ENCODE results near the gene PIERCE2.
"Not testable (repeated sequence)": the region's sequence is repeated elsewhere in the genome, so short reads cannot be mapped to it uniquely, and the experiment has no call there.

PIERCE2 gene, protein sequence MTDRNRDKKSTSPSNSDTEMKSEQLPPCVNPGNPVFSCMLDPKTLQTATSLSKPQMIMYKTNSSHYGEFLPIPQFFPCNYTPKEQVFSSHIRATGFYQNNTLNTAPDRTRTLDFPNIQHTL

DNA sequence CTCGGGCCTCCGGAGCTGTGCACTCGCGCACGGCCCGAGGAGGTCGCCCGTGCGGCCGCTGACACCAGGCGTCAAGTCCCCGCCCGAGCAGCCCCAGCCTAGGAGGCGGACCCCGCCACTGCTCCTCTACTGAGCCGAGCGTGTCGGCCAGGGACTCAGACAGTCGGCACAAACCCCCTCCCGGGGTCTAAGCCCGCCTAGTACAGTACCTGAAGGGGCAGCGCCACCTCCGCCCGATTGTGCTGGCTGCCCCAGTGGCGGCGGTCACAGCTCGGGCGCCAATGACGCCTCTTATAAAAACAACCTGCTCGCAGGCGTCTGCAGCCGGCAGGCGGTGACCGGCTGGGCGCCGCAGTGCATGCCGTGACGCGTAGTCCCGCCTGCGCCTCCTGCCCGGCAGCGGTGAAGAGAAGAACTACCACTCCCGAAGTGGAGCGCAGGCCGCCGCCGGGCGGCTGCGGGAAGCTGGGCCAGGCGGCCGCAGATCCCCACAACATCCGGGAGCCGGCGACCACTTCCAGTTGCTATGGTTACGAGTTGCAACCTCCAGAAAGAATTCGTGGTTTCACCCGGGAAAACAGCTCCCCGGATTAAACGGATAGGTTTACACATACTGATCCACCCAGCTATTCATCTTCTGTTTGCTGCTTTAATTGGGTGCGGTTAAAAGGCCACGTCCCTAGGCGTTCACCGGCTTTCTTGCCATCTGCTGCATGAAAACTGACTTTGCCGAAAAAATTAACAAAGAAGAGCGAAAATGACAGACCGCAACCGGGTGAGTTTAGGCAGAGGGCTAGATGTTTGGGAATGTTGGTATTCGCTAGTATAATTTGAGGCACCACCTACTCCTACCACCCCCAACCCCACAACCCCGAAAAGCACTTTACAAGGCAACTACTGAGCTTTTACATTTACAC is at the start of gene PIERCE2, which contains the start of gene CCPG1:
Gene PIERCE2 (plus strand): TSS at position 484 of the 917 bp plus-strand sequence. CDS start 274 bp downstream, at position 758.
Gene CCPG1 (minus strand): TSS at position 348 of the 917 bp plus-strand sequence. CDS start 18,935 bp downstream, outside the sequence.
- peak; percentile 92 for DNase-seq

DNA sequence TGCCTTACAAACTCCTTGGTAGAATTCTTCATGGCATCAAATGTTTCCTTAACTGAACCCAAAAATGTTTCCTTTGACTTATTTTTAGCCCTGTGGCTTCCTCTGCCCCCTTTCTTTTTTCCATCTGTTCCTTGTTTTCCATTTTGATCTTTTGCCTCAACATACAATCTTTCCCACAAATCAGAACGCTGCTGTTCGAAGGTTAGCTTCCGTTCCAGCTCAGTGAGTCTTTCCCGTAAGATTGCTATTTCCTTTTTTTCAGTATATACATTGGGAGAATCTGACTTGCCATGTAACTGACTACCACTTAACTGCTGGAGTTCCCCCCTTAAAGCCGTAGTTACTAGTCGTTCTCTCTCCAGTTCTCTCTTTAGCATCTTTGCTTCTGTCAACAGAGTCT is 48.0 kb upstream of the PIERCE2 start:
- DNase-seq = no peak

DNA sequence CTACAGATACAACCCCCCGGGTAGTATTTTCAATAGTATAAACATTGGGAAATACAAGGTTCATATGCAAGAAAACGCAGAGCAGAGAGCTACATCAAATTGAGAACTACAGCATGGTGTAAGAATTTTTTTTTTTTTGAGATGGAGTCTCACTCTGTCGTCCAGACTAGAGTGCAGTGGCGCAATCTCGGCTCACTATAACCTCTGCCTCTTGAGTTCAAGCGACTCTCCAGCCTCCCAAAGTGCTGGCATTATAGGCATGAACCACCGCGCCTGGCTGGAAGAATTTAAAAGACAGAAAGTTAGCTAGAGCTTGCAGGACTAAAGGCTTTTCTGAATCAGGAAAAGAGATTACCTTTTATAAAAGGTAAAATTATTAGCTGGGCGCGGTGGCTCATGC is 47.2 kb upstream of the PIERCE2 start:
- DNase-seq = no peak

DNA sequence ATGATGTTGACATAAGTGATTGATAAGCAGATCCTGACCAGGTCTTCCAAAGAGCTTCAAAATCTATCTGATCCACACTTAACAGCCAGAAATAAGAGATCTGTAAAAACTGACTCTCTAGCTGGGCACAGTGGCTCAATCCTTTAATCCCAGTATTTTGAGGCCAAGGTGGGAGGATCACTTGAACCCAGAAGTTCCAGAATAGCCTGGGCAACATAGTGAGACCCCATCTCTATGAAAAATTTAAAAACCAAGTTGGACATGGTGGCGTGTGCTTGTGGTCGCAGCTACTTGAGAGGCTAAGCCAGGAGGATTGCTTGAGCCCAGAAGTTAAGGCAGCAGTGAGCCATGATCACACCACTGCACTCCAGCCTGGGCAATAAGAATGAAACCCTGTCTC is 45.7 kb upstream of the PIERCE2 start:
- DNase-seq = no peak

DNA sequence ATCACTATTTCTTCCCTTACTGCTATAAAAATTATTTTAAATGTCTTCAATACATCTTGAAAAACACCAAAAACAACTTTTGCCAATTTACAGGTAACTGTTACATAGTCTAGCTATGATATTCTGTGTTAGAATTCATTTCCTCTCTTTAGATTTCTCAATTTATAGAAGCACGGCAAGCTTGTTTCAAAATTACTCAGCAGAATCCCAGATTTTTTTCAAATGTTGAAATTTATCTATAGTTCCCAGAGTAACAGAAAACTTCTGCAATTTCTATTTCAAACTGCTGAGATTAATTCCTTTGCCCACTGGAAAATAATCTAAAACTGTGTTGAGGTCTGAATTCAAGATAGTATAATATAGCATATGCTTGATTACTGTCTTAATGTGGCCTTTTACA is 41.3 kb upstream of the PIERCE2 start:
- no peak for DNase-seq

DNA sequence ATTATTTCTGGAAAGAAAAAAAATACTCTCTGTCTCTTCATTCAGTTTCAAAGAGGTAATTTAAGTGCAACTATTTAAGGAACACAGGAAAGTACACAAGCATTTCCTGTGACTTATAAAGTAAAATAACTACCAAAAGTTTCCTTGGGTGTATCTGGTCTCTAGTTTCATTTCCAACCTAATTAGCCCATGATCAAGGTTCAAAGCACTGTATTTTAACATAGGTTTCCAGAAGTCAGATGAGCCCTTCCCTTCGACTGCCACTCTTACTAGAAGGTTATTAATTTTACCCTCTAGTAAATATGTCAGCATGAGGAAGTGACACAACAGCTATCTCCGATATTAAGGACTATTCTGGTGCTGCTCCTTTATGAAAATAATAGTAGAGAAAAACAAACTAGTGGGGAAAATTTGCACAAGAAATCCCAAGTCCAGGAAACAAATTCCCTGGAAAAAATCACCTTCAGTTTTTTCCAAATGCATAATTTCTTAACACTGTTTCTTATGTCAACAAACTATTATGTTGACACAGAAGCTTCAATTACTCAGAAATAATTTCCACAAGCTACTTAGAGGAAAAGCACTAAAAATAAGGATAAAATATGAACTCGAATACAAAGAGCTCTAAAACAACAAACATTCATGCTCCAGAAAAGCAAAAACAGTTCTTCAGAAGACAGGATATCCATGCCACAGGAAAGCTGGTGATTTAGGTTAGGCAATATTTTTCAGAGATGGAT is 35.4 kb upstream of the PIERCE2 start:
- no peak for DNase-seq

DNA sequence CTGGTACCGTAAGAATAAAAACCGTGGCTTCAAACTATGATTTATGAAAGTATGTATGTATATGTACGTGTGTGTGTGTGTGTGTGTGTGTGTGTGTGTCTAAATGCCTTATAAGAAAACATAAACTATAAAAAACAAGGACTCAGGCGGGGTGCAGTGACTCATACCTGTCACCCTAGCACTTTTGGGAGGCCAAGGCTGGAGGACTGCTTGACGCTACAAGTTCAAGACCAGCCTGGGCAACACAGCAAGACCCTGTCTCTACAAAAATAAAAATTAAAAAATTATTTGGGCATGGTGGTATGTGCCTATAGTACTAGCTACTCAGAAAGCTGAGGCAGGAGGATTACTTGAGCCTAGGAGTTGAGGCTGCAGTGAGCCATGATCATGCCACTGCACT is 29.2 kb upstream of the PIERCE2 start:
- DNase-seq = no peak

DNA sequence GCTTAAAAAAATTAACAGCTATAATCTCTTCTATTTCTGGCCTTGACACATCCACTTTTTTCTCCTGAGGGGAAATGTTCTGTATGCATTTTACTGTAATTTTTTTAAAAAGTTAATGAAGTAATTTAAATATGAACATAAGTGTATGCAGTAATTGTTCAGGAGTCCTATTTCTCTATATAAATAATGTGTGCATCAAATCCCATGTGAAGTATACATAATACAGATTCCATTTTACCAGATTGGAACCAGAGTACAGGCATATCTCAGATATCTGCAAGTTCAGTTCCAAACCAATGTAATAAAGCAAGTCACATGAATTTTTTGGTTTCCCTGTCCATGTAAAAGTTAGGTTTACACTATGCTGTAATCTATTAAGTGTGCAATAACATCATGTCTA is 26.7 kb upstream of the PIERCE2 start:
- no peak for DNase-seq

DNA sequence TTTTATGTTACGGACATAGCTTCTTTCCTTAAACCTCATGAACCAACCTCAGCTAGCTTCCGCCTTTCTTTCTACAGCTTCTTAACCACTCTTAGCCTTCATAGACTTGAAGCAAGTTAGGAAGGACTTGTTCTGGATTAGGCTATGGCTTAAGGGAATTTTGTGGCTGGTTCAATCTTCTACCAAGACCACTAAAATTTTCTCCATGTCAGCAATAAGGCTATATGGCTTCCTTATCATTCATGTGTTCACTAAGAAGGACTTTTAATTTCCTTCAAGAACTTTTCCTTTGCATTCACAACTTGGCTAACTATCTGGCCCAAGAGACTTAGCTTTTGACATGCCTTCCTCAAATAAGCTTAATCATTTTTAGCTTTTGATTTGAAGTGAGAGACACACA is 24.6 kb upstream of the PIERCE2 start:
- DNase-seq = no peak

DNA sequence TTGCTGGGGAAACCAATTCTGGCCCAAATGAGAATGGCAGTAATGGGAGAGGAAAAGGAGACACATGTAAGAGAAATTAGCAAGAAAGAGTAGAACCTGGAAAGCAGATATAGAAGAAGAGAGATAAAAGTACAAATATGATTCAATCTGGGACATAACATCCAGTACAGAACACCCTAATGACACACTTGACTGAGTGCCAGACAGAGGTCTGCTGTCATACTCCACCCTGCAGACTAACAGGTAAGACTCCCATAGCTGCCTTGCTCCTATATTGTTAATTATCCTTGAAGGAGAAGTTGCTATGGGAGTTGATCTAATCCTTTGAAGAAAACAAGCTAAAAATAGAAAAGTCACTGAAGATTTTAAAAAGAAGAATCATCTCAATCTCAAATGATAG is 21.3 kb upstream of the PIERCE2 start:
- DNase-seq = no peak

DNA sequence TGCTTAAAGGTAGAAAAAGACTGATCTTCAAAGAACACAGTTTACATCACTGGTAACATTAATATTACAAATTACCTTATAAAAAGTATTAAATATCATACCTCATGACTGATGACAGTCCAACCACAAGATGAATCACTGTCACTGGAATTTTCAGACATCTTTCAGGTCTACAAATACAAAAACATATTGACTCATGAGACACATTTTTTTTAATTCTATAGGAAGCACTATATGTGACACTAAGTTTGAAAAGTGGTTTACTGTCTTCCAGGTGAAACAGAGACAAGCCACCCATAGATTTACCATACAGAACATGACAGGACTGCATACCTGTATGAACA is 19.1 kb upstream of the PIERCE2 start:
- DNase-seq = no peak

DNA sequence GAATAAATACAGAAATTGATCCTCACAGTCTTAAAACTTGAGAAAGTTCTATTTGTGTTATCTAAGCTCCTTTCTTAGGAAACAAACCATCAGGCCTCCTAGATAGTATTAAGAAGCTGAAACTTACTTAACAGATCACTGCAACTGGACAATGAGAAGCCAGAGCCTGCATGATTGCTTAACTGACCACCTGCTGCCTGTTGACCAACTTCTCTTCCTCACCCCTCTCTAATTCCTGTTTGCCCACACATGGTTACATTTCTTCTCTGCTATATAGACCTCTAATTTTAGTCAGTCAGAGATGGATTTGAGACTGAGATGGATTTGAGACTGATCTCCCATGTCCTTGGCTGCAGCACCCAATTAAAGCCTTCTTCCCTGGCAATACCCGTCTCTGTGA is 13.6 kb upstream of the PIERCE2 start:
- no peak for DNase-seq

DNA sequence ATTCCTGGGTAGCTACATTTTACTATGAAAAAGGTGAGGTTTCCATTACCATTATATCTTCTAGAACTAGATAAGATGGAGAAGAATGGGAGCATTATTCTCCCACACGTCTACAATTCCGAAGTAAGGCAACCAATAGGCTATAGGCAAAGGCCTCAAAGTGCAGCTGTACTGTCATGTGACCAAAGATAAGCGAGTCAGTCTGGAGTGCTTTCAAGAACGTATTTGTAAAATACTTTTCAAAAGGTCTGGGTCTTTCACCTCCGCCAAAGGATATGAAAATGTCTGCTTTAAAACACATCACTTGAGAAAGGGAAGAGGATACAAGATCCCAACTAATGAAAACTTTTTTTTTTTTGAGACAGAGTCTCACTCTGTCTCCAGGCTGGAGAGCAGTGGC is 10.1 kb upstream of the PIERCE2 start:
- no peak for DNase-seq

DNA sequence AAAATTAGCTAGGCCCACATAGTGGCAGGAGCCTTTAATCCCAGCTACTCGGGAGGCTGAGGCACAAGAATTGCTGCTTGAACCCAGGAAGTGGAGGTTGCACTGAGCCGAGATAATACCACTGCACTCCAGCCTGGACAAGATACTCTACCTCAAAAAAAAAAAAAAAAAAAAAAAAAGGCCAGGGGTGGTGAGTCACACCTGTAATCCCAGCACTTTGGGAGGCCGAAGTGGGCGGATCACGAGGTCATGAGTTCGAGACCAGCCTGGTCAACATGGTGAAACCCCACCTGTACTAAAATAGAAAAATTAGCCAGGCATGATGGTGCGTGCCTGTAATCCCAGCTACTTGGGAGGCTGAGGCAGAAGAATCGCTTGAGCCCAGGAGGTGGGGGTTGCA is 8.2 kb upstream of the PIERCE2 start:
- DNase-seq = not testable (repeated sequence)

DNA sequence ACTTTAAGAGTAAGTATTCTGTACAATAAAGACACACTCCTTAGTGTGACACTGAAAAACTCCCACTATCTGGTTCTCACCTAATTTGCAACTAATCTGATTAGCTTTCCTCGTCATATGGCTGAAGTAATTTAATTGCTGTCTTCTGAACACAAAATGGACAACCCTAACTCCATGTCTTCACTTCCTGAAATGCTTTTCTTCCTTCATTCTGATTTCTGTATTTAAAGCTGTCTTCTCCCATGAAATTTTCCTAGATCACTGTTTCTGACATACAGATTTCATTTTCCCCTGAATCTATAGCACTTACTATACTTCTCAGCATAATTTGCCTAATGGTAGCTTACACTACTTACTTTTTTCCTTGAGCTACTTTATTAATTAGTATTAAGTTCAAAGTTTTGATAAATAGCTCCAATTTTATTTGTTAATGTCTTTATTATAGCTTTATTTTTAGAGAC is 6.5 kb upstream of the PIERCE2 start:
- no peak for DNase-seq

DNA sequence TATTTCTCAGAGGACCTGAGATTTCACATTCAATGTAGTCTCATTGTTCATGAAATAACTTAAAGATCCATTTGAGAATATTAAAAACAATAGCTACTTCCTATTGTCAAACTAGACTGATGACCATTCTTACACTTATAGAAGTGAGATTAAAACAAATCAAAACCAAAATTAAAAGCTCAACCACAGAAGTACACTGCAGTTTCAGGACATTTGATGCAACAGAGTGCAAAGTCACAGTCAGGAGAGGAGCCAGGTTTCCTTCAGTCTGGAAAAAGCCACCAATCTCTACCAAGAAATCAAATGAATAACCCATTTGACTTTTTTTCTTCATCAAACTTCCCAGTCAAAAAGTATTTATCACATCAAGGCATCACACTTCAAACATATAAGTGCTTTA is 5.6 kb upstream of the PIERCE2 start:
- no peak for DNase-seq

DNA sequence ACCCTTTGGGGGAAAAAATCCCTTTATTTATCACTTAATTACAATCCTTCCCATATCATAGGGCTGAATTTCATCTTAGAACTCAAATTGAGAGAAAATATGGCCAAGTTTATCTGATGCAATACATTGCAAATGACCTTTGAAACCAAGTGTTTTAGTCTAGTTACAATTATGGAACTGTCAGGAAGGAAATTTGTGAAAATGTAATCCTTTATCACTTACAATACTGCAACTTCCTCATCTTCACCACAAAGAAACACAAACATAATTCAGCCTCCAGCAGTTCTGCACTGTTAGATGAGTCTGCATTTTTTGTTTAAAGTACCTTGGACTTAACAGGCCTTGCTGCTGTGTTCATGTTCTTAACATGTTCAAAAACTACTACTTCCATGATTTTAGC is 4.8 kb upstream of the PIERCE2 start:
- no peak for DNase-seq

DNA sequence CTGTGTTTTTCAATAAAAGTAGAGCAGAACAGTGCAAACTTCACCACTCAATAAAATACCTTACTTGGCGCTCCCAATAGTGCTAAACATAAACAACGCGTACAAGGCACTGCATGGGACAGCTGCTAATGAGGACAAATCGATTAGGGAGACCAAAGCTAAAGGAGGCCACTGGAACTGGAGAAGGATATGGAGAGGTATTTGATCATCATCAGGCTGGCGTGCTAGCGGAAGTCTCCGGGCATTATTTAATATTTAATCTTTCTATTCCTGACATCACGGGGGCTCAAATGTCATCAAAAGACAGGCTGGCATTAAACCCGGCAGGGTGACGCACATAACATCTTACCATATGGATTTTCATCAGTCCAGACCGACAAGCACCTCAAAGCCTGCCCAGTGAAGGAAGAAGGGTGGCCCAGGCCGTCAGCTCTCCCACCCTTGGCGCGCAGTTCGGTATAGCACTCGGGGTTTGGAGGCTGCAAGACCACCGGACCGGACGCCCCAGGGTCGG is 740 bp upstream of the PIERCE2 start:
- DNase-seq = no peak

DNA sequence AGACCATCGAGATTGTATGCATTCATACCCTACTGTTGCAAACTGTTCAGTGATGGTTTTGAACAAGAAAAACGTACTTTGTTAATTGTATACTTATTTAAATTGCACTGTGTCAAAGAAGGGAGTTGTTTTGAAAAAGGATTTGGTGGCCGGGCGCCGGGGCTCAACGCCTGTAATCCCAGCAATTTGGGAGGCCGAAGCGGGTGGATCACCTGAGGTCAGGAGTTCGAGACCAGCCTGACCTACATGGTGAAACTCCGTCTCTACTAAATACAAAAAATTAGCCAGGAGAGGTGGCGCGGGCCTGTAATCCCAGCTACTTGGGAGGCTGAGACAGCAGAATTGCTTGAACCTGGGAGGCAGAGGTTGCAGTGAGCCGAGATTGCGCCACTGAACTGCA is 681 bp downstream of the PIERCE2 start:
- DNase-seq = not testable (repeated sequence)

DNA sequence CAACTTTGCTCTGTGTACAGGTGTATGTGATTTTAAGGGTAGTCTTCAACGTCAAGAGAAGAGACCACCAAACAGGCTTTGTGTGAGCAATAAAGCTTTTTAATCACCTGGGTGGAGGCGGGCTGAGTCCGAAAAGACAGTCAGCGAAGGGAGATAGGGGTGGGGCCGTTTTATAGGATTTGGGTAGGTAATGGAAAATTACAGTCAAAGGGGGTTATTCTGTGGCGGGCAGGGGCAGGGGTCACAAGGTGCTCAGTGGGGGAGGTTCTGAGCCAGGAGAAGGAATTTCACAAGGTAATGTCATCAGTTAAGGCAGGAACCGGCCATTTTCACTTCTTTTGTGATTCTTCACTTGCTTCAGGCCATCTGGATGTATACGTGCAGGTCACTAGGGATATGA is 9.4 kb downstream of the PIERCE2 start:
- not testable (repeated sequence) for DNase-seq

DNA sequence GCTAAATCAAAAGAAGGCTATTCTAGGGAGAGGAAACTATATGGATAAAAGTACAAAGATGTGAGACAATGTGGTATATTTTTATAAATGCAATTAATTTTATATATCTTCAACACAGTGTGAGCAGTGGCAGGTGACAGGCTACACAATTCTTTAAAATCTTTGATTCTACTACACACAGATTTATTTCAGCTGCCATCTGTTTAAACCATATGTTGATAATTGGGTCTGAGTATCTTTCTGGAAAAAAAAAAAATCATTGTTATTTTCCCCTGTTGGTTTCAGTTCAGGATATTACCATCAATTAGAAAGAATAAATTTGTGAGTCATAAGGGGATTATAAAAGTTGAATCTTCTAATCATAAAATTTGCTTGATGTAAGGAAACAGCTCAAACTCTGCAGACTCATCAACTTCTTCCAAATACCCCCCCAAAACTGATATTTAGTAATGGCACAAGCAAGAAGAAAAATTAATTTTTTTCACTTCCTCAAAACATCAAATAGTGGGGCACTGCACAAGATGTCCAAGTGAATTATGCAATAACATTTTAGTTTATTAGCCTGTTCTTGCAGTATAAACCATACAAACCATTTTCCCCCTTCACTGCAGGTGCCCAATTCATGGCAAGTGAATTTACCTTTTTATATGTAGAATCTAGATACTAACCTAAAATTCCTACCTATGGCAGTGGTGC is 12.0 kb downstream of the PIERCE2 start:
- DNase-seq = no peak

DNA sequence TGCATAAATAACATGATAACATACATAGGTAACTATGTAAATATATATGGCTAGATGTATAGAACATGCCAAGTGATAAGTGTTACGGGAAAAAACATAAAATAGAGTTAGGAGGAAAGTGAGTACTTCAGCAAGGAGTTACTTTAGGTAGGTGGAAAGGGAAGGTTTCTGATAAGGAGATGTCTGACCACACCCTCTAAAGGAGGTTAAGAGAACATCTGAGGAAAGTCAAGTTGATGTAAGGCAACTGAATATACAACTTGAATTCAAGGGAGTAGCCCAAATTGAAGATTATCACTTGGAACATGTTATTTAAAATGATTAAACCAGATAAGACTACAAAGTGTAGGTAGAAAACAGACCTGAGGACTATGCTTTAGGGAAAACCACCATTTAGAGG is 13.8 kb downstream of the PIERCE2 start:
- no peak for DNase-seq

All from stimulated activated CD4-positive, alpha-beta T cell treated with anti-CD3 and anti-CD28 coated beads, Interleukin-15, amount 100 ng/mL, for 24 hours (primary cell).